SU-DHL-6 (cell line): ENCODE results near the gene BTBD16.

Experiments
- H2AFZ ChIP-seq: fragments of 200-600 bp; sonication (generic); 2 replicates; pipeline ENCODE4 v1.6.1; 2014; ENCODE audit warnings: low read depth, mild to moderate bottlenecking, moderate library complexity, mixed read lengths, antibody characterized with exemption, low read length; ENCODE audit not compliant: severe bottlenecking
- H3F3A ChIP-seq: fragments of 200-600 bp; shearing (Covaris generic); 2 replicates; pipeline ENCODE4 v1.6.0; 2016; ENCODE audit warnings: antibody characterized with exemption, mild to moderate bottlenecking; ENCODE audit not compliant: insufficient read depth
- H3K27ac ChIP-seq: fragments of 200-600 bp; sonication (generic); 2 replicates; pipeline ENCODE4 v1.5.1; 2016; ENCODE audit warnings: low read depth, mild to moderate bottlenecking, low read length, moderate library complexity, mixed read lengths
- H3K27me3 ChIP-seq: fragments of 200-600 bp; sonication (generic), shearing (Covaris generic); 2 replicates; pipeline ENCODE4 v1.6.0; 2014; ENCODE audit warnings: mild to moderate bottlenecking, low read length
- H3K36me3 ChIP-seq: fragments of 200-600 bp; sonication (generic); 2 replicates; pipeline ENCODE4 v1.6.1; 2014; ENCODE audit warnings: mild to moderate bottlenecking, low read length, mixed read lengths
- H3K4me2 ChIP-seq: fragments of 300-600, 200-600 bp; shearing (Covaris generic), sonication (generic); 2 replicates; pipeline ENCODE4 v1.6.0; 2014; ENCODE audit warnings: low read length, low read depth, mild to moderate bottlenecking; ENCODE audit not compliant: poor library complexity, severe bottlenecking
- H3K4me3 ChIP-seq: fragments of 200-600 bp; sonication (generic); 2 replicates; pipeline ENCODE4 v1.5.1; 2014; ENCODE audit warnings: antibody characterized with exemption, low read length, mild to moderate bottlenecking, mixed read lengths; ENCODE audit not compliant: insufficient read depth, poor library complexity, severe bottlenecking
- H3K79me2 ChIP-seq: fragments of 200-600 bp; sonication (generic); 2 replicates; pipeline ENCODE4 v1.6.1; 2014; ENCODE audit warnings: mild to moderate bottlenecking, low read length, moderate library complexity; ENCODE audit not compliant: insufficient read depth
- H3K9ac ChIP-seq: fragments of 200-600 bp; sonication (generic); 2 replicates; pipeline ENCODE4 v1.7.0; 2014; ENCODE audit warnings: mild to moderate bottlenecking, low read length
- H3K9me2 ChIP-seq: fragments of 200-600 bp; sonication (generic); replicated peaks from 2 replicates; pipeline ENCODE4 v1.6.1; 2014; ENCODE audit warnings: low read length; ENCODE audit not compliant: insufficient read depth
- H3K9me3 ChIP-seq: fragments of 200-600 bp; sonication (generic); 2 replicates; pipeline ENCODE4 v1.6.1; 2014; ENCODE audit warnings: low read length, mixed read lengths; ENCODE audit not compliant: insufficient read depth
- H4K20me1 ChIP-seq: fragments of 200-600 bp; sonication (generic); 2 replicates; pipeline ENCODE4 v1.6.1; 2014; ENCODE audit warnings: low read depth, mild to moderate bottlenecking, antibody characterized with exemption, low read length, moderate library complexity, mixed read lengths
- CTCF ChIP-seq: fragments of 200-600 bp; sonication (generic); IDR thresholded peaks from one replicate; pipeline ENCODE4 v1.5.1; 2017; ENCODE audit warnings: antibody characterized with exemption, mild to moderate bottlenecking, low read length, moderate library complexity; ENCODE audit not compliant: insufficient read depth, poor library complexity, severe bottlenecking
- EZH2phosphoT487 ChIP-seq: fragments of 200-600 bp; sonication (generic), shearing (Covaris generic); conservative IDR thresholded peaks from 2 replicates; pipeline ENCODE4 v1.6.1; 2018; ENCODE audit warnings: mild to moderate bottlenecking, antibody characterized with exemption, low read length, moderate library complexity, mixed read lengths

BTBD16 gene

DNA sequence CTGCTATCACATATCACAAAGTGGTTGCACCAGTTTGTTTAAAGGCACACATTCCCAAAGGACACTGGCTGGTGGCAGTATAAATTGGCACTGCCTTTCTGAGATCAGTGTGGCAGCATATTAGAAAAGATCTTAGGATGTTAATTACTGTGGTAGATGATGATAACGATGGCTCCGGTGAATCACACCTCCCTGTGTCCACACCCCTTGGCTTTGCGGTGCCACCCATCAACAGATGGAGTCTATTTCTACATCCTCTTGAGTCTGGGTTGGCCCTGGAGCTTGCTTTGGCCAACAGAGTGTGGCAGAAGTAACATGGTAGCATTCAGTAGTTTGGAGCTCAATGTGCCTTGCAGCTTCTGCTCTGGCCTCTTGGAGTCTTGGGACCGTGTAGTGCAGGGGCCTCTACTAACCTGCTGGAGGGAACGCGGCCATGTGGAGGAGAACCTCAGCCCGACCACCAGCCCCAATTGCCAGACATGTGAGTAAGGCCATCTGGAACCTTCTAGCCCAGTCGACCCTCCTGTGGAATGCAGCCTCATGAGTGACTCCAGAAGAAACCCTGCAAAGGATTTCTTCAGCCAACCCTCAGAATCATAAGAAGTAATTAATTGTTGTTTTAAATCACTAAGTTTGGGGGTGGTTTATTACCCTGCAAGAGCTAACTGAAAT, 76.2 kb downstream of the BTBD16 start:
- Histone ChIP-seq H3K27ac (no peak overlapping the region), H3K27me3 (no peaks in the 10 kb centered on the region), H3K9me3 (no peaks in the 10 kb centered on the region), H3K4me3 (no peak overlapping the region), H3K9ac (no peak overlapping the region), H2AFZ (no peak overlapping the region), H3K4me2 (no peak overlapping the region), H3K36me3 (no peaks in the 10 kb centered on the region), H3F3A (no peaks in the 10 kb centered on the region), H3K79me2 (no peaks in the 10 kb centered on the region), H4K20me1 (no peaks in the 10 kb centered on the region), H3K9me2 (no peaks in the 10 kb centered on the region)
- TF ChIP-seq EZH2phosphoT487 (no peak), CTCF (no peak)

DNA sequence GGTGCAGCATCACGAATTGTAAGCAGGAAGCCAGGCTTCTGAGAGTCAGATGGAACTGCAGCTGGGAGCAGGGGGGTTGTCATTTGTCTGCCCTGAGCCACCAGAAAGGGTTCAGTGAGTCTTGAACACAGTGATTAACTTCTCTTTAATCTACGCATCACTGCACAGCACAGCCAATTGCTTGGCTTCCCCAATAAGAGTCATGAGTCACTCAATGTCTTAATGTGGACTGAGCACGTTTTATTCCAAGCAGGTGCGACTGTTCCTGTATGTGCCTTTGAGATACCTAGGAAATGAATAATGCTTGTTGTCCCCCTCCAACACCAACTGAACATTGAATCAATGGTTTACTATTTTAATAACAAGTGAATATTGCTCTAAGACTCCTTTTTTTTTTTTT, 77.4 kb downstream of the BTBD16 start:
- H3K27ac ChIP-seq = no peak overlapping the region
- H3K4me2 ChIP-seq = no peak overlapping the region
- H2AFZ ChIP-seq = no peak overlapping the region

DNA sequence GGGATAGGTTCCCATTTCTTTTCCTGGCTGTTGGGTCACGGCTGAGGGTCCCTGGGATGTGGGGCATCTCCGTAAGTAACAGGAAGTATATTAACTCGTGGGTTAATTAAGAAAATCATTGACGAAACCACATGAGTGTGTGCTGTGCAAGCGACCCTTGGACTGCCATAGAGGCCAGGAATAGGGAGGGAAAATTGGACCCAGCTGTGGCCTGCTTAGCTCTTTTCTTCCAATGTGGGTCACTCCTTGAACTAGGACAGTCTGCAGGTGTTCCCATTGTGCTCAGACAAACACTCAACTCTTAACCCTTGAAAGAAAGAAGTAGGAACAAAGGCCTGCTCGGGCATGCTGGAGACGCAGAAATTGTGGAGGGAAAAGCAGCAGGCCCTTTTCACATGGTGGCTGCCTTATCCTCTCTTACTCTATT, 77.9 kb downstream of the BTBD16 start:
- H3K4me3 ChIP-seq = no peak overlapping the region
- no peak overlapping the region for H3K9ac ChIP-seq
- H3F3A ChIP-seq = no peaks in the 10 kb centered on the region
- H4K20me1 ChIP-seq = no peaks in the 10 kb centered on the region
- no peak overlapping the region for H3K27ac ChIP-seq
- TF ChIP-seq EZH2phosphoT487 (no peak), CTCF (no peak)
- H3K36me3 ChIP-seq = no peaks in the 10 kb centered on the region
- H3K79me2 ChIP-seq = no peaks in the 10 kb centered on the region
- H3K9me2 ChIP-seq = no peaks in the 10 kb centered on the region
- no peaks in the 10 kb centered on the region for H3K9me3 ChIP-seq
- no peak overlapping the region for H2AFZ ChIP-seq
- no peaks in the 10 kb centered on the region for H3K27me3 ChIP-seq
- H3K4me2 ChIP-seq = no peak overlapping the region

More for the DNA sequence above, 77.4 kb downstream of the BTBD16 start:
- H3K9me3 ChIP-seq = no peaks in the 10 kb centered on the region
- TF ChIP-seq CTCF = no peak
- no peak for TF ChIP-seq EZH2phosphoT487
- H3K9me2 ChIP-seq = no peaks in the 10 kb centered on the region
- no peaks in the 10 kb centered on the region for H4K20me1 ChIP-seq
- H3K36me3 ChIP-seq = no peaks in the 10 kb centered on the region
- no peak overlapping the region for H3K4me3 ChIP-seq
- H3K9ac ChIP-seq = no peak overlapping the region
- H3K79me2 ChIP-seq = no peaks in the 10 kb centered on the region
- H3K27me3 ChIP-seq = no peaks in the 10 kb centered on the region
- H3F3A ChIP-seq = no peaks in the 10 kb centered on the region
